Activated T-cell treated with anti-CD3 and anti-CD28 coated beads, Interleukin-2, amount 50 U/mL, for 24 hours (primary cell): ENCODE measurements around the gene ANKS1B.
"Not testable (repeated sequence)": the region's sequence is repeated elsewhere in the genome, so short reads cannot be mapped to it uniquely, and the experiment has no call there.

ENCODE experiments used
- DNase-seq: peaks from one replicate; pipeline ENCODE4 v3.0.0-alpha.2; 2020
- H3K27ac Mint-ChIP-seq: 2 replicates; pipeline ENCODE4 v1.8.0; 2020; ENCODE audit warnings: mild to moderate bottlenecking, mixed read lengths
- H3K27me3 Mint-ChIP-seq: 2 replicates; pipeline ENCODE4 v1.8.0; 2020; ENCODE audit warnings: mixed read lengths
- H3K36me3 Mint-ChIP-seq: 2 replicates; pipeline ENCODE4 v1.8.0; 2020; ENCODE audit warnings: low read depth, mixed read lengths
- H3K4me1 Mint-ChIP-seq: 2 replicates; pipeline ENCODE4 v1.8.0; 2020; ENCODE audit warnings: low read depth, mixed read lengths
- H3K4me3 Mint-ChIP-seq: 2 replicates; pipeline ENCODE4 v1.8.0; 2020; ENCODE audit warnings: mild to moderate bottlenecking, moderate library complexity, mixed read lengths
- H3K9me3 Mint-ChIP-seq: 2 replicates; pipeline ENCODE4 v1.8.0; 2020; ENCODE audit warnings: mixed read lengths

ANKS1B gene

GRCh38 chr12:99339663-99340062 is 645.1 kb downstream of the ANKS1B start:
- Mint-ChIP-seq H3K9me3 (peaks cover 12% of the 10 kb centered on the region), H3K36me3 (no peaks in the 10 kb centered on the region), H3K4me3 (no peak overlapping the region), H3K4me1 (no peaks in the 10 kb centered on the region), H3K27ac (no peak overlapping the region), H3K27me3 (no peaks in the 10 kb centered on the region)
- no peak for DNase-seq

GRCh38 chr12:99334285-99335056 is 650.3 kb downstream of the ANKS1B start:
- DNase-seq = no peak
- no peaks in the 10 kb centered on the region for H3K27me3 Mint-ChIP-seq
- H3K27ac Mint-ChIP-seq = no peak overlapping the region
- H3K36me3 Mint-ChIP-seq = no peaks in the 10 kb centered on the region
- no peak overlapping the region for H3K4me3 Mint-ChIP-seq
- peaks cover 14% of the 10 kb centered on the region for H3K9me3 Mint-ChIP-seq
- no peaks in the 10 kb centered on the region for H3K4me1 Mint-ChIP-seq

GRCh38 chr12:99332936-99333591 is 651.7 kb downstream of the ANKS1B start:
- H3K27me3 Mint-ChIP-seq = no peaks in the 10 kb centered on the region
- H3K27ac Mint-ChIP-seq = no peak overlapping the region
- H3K4me1 Mint-ChIP-seq = no peaks in the 10 kb centered on the region
- no peak overlapping the region for H3K4me3 Mint-ChIP-seq
- DNase-seq = no peak
- no peaks in the 10 kb centered on the region for H3K36me3 Mint-ChIP-seq
- peaks cover 14% of the 10 kb centered on the region for H3K9me3 Mint-ChIP-seq

- Mint-ChIP-seq H3K4me1 (no peaks in the 10 kb centered on the region), H3K9me3 (peaks cover 5% of the 10 kb centered on the region), H3K27me3 (no peaks in the 10 kb centered on the region), H3K4me3 (no peak overlapping the region), H3K36me3 (no peaks in the 10 kb centered on the region), H3K27ac (no peak overlapping the region)
- no peak for DNase-seq
Observed at GRCh38 chr12:99330216-99330615, 654.5 kb downstream of the ANKS1B start.

- H3K4me3 Mint-ChIP-seq, H3K27me3 Mint-ChIP-seq, H3K27ac Mint-ChIP-seq, DNase-seq, H3K4me1 Mint-ChIP-seq, H3K36me3 Mint-ChIP-seq: not testable (repeated sequence)
- peaks cover 18% of the 10 kb centered on the region for H3K9me3 Mint-ChIP-seq
Observed at GRCh38 chr12:99321210-99321609, 663.5 kb downstream of the ANKS1B start.

- Mint-ChIP-seq H3K27me3 (no peaks in the 10 kb centered on the region), H3K4me3 (no peak overlapping the region), H3K4me1 (no peaks in the 10 kb centered on the region), H3K36me3 (no peaks in the 10 kb centered on the region), H3K9me3 (peaks cover 11% of the 10 kb centered on the region), H3K27ac (no peak overlapping the region)
- DNase-seq = no peak
Observed at GRCh38 chr12:99311373-99311772, 673.4 kb downstream of the ANKS1B start.

GRCh38 chr12:99309812-99310211 is 674.9 kb downstream of the ANKS1B start:
- no peak overlapping the region for H3K4me3 Mint-ChIP-seq
- H3K9me3 Mint-ChIP-seq = peaks cover 13% of the 10 kb centered on the region
- no peaks in the 10 kb centered on the region for H3K27me3 Mint-ChIP-seq
- H3K4me1 Mint-ChIP-seq = no peaks in the 10 kb centered on the region
- no peak overlapping the region for H3K27ac Mint-ChIP-seq
- DNase-seq = no peak
- no peaks in the 10 kb centered on the region for H3K36me3 Mint-ChIP-seq

GRCh38 chr12:99302874-99303273 is 681.9 kb downstream of the ANKS1B start:
- H3K4me1 Mint-ChIP-seq = no peaks in the 10 kb centered on the region
- H3K4me3 Mint-ChIP-seq = no peak overlapping the region
- H3K9me3 Mint-ChIP-seq = peaks cover 7% of the 10 kb centered on the region
- DNase-seq = no peak
- H3K27ac Mint-ChIP-seq = no peak overlapping the region
- no peaks in the 10 kb centered on the region for H3K27me3 Mint-ChIP-seq
- no peaks in the 10 kb centered on the region for H3K36me3 Mint-ChIP-seq

GRCh38 chr12:99287136-99287535 is 697.6 kb downstream of the ANKS1B start:
- Mint-ChIP-seq H3K27me3 (no peaks in the 10 kb centered on the region), H3K4me1 (no peaks in the 10 kb centered on the region), H3K27ac (no peak overlapping the region), H3K4me3 (no peak overlapping the region), H3K36me3 (no peaks in the 10 kb centered on the region), H3K9me3 (peaks cover 21% of the 10 kb centered on the region)
- no peak for DNase-seq

- Mint-ChIP-seq H3K4me3 (no peak overlapping the region), H3K4me1 (no peaks in the 10 kb centered on the region), H3K9me3 (peaks cover 6% of the 10 kb centered on the region), H3K27ac (no peak overlapping the region), H3K36me3 (no peaks in the 10 kb centered on the region), H3K27me3 (no peaks in the 10 kb centered on the region)
- no peak for DNase-seq
Observed at GRCh38 chr12:99284161-99284560, 700.6 kb downstream of the ANKS1B start.

GRCh38 chr12:99282624-99283023 is 702.1 kb downstream of the ANKS1B start:
- no peak for DNase-seq
- Mint-ChIP-seq H3K27ac (no peak overlapping the region), H3K4me1 (no peaks in the 10 kb centered on the region), H3K27me3 (no peaks in the 10 kb centered on the region), H3K9me3 (peaks cover 3% of the 10 kb centered on the region), H3K4me3 (no peak overlapping the region), H3K36me3 (no peaks in the 10 kb centered on the region)

- H3K4me3 Mint-ChIP-seq = no peak overlapping the region
Observed at GRCh38 chr12:99282086-99282485, 702.6 kb downstream of the ANKS1B start.

GRCh38 chr12:99281277-99281676 is 703.5 kb downstream of the ANKS1B start:
- H3K36me3 Mint-ChIP-seq = no peaks in the 10 kb centered on the region
- H3K27me3 Mint-ChIP-seq = no peaks in the 10 kb centered on the region
- no peak overlapping the region for H3K27ac Mint-ChIP-seq
- H3K4me3 Mint-ChIP-seq = no peak overlapping the region
- H3K9me3 Mint-ChIP-seq = peaks cover 2% of the 10 kb centered on the region
- no peaks in the 10 kb centered on the region for H3K4me1 Mint-ChIP-seq
- DNase-seq = no peak

More at GRCh38 chr12:99282086-99282485, 702.6 kb downstream of the ANKS1B start:
- no peaks in the 10 kb centered on the region for H3K36me3 Mint-ChIP-seq
- H3K9me3 Mint-ChIP-seq = peaks cover under 1% of the 10 kb centered on the region
- no peak overlapping the region for H3K27ac Mint-ChIP-seq
- DNase-seq = no peak
- no peaks in the 10 kb centered on the region for H3K4me1 Mint-ChIP-seq
- no peaks in the 10 kb centered on the region for H3K27me3 Mint-ChIP-seq

- DNase-seq = no peak
- no peak overlapping the region for H3K4me3 Mint-ChIP-seq
- H3K4me1 Mint-ChIP-seq = no peaks in the 10 kb centered on the region
- H3K36me3 Mint-ChIP-seq = no peaks in the 10 kb centered on the region
- H3K9me3 Mint-ChIP-seq = peaks cover 18% of the 10 kb centered on the region
- no peak overlapping the region for H3K27ac Mint-ChIP-seq
- H3K27me3 Mint-ChIP-seq = no peaks in the 10 kb centered on the region
Observed at GRCh38 chr12:99278899-99279298, 705.8 kb downstream of the ANKS1B start.

- H3K9me3 Mint-ChIP-seq = peaks cover 18% of the 10 kb centered on the region
- no peak for DNase-seq
- no peaks in the 10 kb centered on the region for H3K4me1 Mint-ChIP-seq
- H3K36me3 Mint-ChIP-seq = no peaks in the 10 kb centered on the region
- H3K4me3 Mint-ChIP-seq = no peak overlapping the region
- no peaks in the 10 kb centered on the region for H3K27me3 Mint-ChIP-seq
- H3K27ac Mint-ChIP-seq = no peak overlapping the region
Observed at GRCh38 chr12:99277591-99278379, 707.0 kb downstream of the ANKS1B start.
